Endothelial cell of umbilical vein (primary cell): ENCODE data around the gene ARHGAP42. TPM values are rescaled to one million over a fixed set of nuclear protein-coding genes. Genes with fewer than 3 reads are reported as not detected.

Experiments
- BruUV-seq: library from RNA; stranded (reverse); fragments of 400-500 nt; replicated peaks from 2 replicates; lab custom pipeline; 2021; lab: Mats Ljungman, UMichigan
- CTCF ChIA-PET: fragments of 300-600, 350-600 bp; sonication (Branson Sonifier 250); formaldehyde crosslinking; loops from one replicate; lab custom pipeline; 2021; ENCODE audit warnings: antibody characterized with exemption, inconsistent platforms; lab: Charles Lee
- POLR2A ChIA-PET: fragments of 300-600, 350-600 bp; sonication (Branson Sonifier 250); formaldehyde crosslinking; loops from one replicate; lab custom pipeline; 2021; ENCODE audit warnings: antibody characterized with exemption, inconsistent platforms; lab: Charles Lee
- DNase-seq: peaks from one replicate; pipeline ENCODE4 v3.0.0-alpha.2; 2011; ENCODE audit warnings: low read depth, low spot score
- FAIRE-seq: peaks from 2 replicates; lab custom pipeline; 2011; peaks lifted over from hg19 to GRCh38; lab: Jason Lieb, UNC
- H2AFZ ChIP-seq: 2 replicates; pipeline ENCODE4 v1.6.0; 2012; ENCODE audit warnings: low read depth, low read length, control low read depth, inconsistent platforms
- H3K27ac ChIP-seq: 2 replicates; pipeline ENCODE4 v1.5.1; 2011; ENCODE audit warnings: low read depth, mild to moderate bottlenecking, control low read depth, low read length, moderate library complexity; ENCODE audit not compliant: insufficient read depth
- H3K27me3 ChIP-seq, 2 experiments: 2 replicates each; pipeline versions ENCODE4 v1.6.0 to v1.6.1; 2011; ENCODE audit warnings: low read length in 2 of 2, mixed read lengths in 1 of 2; ENCODE audit not compliant: control insufficient read depth in 2 of 2, insufficient read depth in 2 of 2
- H3K36me3 ChIP-seq, 2 experiments: 2 replicates in 1 of 2; 3 replicates in 1 of 2; pipeline ENCODE4 v1.5.1; 2011; ENCODE audit warnings: low read length in 2 of 2, mild to moderate bottlenecking in 1 of 2, moderate library complexity in 1 of 2; ENCODE audit not compliant: control insufficient read depth in 2 of 2, insufficient read depth in 2 of 2; ENCODE audit errors: extremely low read depth in 1 of 2
- H3K4me1 ChIP-seq: 3 replicates; pipeline ENCODE4 v1.5.1; 2011; ENCODE audit warnings: mild to moderate bottlenecking, low read length; ENCODE audit not compliant: control insufficient read depth, insufficient read depth; ENCODE audit errors: extremely low read depth
- H3K4me2 ChIP-seq: 2 replicates; pipeline ENCODE4 v1.6.1; 2011; ENCODE audit warnings: low read length, control low read depth, mixed read lengths; ENCODE audit not compliant: insufficient read depth
- H3K4me3 ChIP-seq, 3 experiments: fragments of 200-600 bp in 1 of 3; sonication (generic), shearing (Covaris generic) in 1 of 3; replicated peaks in 1 of 3; 2 replicates each; pipeline ENCODE4 v1.5.1; 2011 to 2016; ENCODE audit warnings: control low read depth in 3 of 3, low read length in 3 of 3, mild to moderate bottlenecking in 2 of 3, inconsistent platforms in 1 of 3, low read depth in 1 of 3, moderate library complexity in 1 of 3; ENCODE audit not compliant: insufficient read depth in 1 of 3
- H3K79me2 ChIP-seq: 2 replicates; pipeline ENCODE4 v1.6.0; 2012; ENCODE audit warnings: low read length, inconsistent platforms; ENCODE audit not compliant: control insufficient read depth, insufficient read depth
- H3K9ac ChIP-seq: replicated peaks from 2 replicates; pipeline ENCODE3; 2011; ENCODE audit warnings: low read length, control low read depth; ENCODE audit not compliant: insufficient read depth; ENCODE audit errors: extremely low read depth
- H3K9me1 ChIP-seq: replicated peaks from 3 replicates; pipeline ENCODE4 v1.6.0; 2011; ENCODE audit warnings: mild to moderate bottlenecking, low read length; ENCODE audit not compliant: control insufficient read depth, insufficient read depth; ENCODE audit errors: extremely low read depth
- H3K9me3 ChIP-seq: replicated peaks from 2 replicates; pipeline ENCODE4 v1.5.1; 2012; ENCODE audit warnings: low read length, inconsistent platforms; ENCODE audit not compliant: control insufficient read depth, insufficient read depth
- H4K20me1 ChIP-seq: replicated peaks from 2 replicates; pipeline ENCODE3; 2011; ENCODE audit warnings: mild to moderate bottlenecking, low read length; ENCODE audit not compliant: control insufficient read depth, insufficient read depth; ENCODE audit errors: extremely low read depth
- EZH2 ChIP-seq: IDR thresholded peaks from 2 replicates; pipeline ENCODE4 v1.6.1; 2012; ENCODE audit warnings: borderline replicate concordance, low read depth, mild to moderate bottlenecking, moderate library complexity, low read length, inconsistent platforms; ENCODE audit not compliant: severe bottlenecking
- FOS ChIP-seq: IDR thresholded peaks from 2 replicates; pipeline ENCODE4 v1.6.1; 2011; ENCODE audit warnings: mild to moderate bottlenecking, low read length, moderate library complexity, borderline replicate concordance; ENCODE audit not compliant: insufficient read depth
- GATA2 ChIP-seq: IDR thresholded peaks from 2 replicates; pipeline ENCODE4 v1.7.0; 2011; ENCODE audit warnings: low read depth, mild to moderate bottlenecking, moderate library complexity, mixed read lengths, low read length; ENCODE audit not compliant: insufficient read length, insufficient read depth
- JUN ChIP-seq: IDR thresholded peaks from 2 replicates; pipeline ENCODE4 v1.6.1; 2011; ENCODE audit warnings: borderline replicate concordance, low read depth; ENCODE audit not compliant: insufficient read length, insufficient read depth
- MYC ChIP-seq: IDR thresholded peaks from one replicate; pipeline ENCODE4 v1.6.1; 2011; ENCODE audit warnings: mild to moderate bottlenecking, low read depth, low read length
- POLR2A ChIP-seq: IDR thresholded peaks from 2 replicates; pipeline ENCODE4 v1.6.1; 2012; ENCODE audit warnings: low read depth, mild to moderate bottlenecking, control low read depth, low read length
- POLR2AphosphoS5 ChIP-seq: IDR thresholded peaks from 2 replicates; pipeline ENCODE4 v1.6.1; 2012; ENCODE audit warnings: low read depth, mild to moderate bottlenecking, control low read depth, low read length, moderate library complexity; ENCODE audit not compliant: insufficient read depth
- dilution Hi-C: fragments of 300-500 bp; cut with MboI; formaldehyde crosslinking; loops from one replicate; pipeline ENCODE4 v1.15.0; 2019; ENCODE audit warnings: low sequenced_read_pairs; ENCODE audit not compliant: extremely low pct_ligation_motif_present
- intact Hi-C: fragments of 100-400 bp; cut with micrococcal nuclease; formaldehyde crosslinking; loops from one replicate; pipeline ENCODE4 v1.10.0; 2022
- polyA plus RNA-seq, 4 experiments: library from polyadenylated mRNA; depleted of rRNA in 3 of 4; stranded (reverse) in 3 of 4; unstranded in 1 of 4; fragments of >200 nt; gene quantifications; 2 replicates each; pipeline versions ENCODE4 v1.2.1 to v1.2.3, GENCODE V29; 2011 to 2012; ENCODE audit warnings: missing spikeins in 1 of 4
- total RNA-seq: library from RNA; stranded (reverse); gene quantifications from 2 replicates; pipeline ENCODE4 v1.2.3, GENCODE V29; 2021
- TF ChIP-seq, protein P1 (sequence below), 2 donors: IDR thresholded peaks; 1 replicate in 1 of 2; 2 replicates in 1 of 2; pipeline ENCODE4 v1.5.1; 2011; ENCODE audit warnings: low read length in 2 of 2, mild to moderate bottlenecking in 2 of 2, moderate library complexity in 2 of 2, control low read depth in 1 of 2, inconsistent platforms in 1 of 2, low read depth in 1 of 2; ENCODE audit not compliant: insufficient read depth in 1 of 2; ENCODE audit errors: extremely low read depth in 1 of 2
- TF ChIP-seq, protein P2 (sequence below): IDR thresholded peaks from 2 replicates; pipeline ENCODE4 v1.6.1; 2011; ENCODE audit not compliant: insufficient read depth, insufficient read length

The ARHGAP42 gene
- total and polyA plus RNA-seq, 2 donors (not counting 3 experiments of a cell fraction or from before 2014, with no cell fraction given), result 1.8 to 2.4 TPM

DNA sequence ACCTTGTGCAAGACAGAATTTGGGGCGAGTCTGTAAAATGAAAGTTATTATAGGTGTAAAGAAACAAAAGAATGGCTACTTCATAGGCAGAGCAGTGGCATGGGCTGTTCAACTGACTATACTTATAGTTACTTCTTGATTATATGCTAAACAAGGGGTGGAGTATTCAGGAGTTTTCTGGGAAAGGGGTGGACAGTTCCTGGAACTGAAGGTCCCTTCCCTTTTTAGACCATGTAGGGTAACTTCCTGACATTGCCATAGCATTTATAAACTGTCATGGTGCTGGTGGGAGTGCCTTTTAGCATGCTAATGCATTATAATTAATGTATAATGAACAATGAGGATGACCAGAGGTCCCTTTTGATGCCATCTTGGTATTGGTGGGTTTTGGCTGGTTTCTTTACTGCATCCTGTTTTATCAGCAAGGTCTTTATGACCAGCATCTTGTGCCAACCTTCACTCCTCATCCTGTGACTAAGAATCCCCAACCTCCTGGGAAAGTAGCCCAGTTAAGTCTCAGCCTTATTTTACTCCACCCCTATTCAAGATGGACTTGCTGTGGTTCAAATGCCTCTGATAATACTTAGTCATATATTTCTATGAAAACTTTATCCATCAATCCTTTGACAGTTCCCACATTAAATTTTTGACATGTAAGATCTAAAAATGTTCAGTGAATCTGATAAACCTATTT lies 118.6 kb downstream of the ARHGAP42 start:
- TF ChIP-seq JUN (no peak), POLR2A (no peak), POLR2AphosphoS5 (no peak), EZH2 (no peak), FOS (no peak), MYC (no peak), GATA2 (no peak)
- TF ChIP-seq, protein P1, sequence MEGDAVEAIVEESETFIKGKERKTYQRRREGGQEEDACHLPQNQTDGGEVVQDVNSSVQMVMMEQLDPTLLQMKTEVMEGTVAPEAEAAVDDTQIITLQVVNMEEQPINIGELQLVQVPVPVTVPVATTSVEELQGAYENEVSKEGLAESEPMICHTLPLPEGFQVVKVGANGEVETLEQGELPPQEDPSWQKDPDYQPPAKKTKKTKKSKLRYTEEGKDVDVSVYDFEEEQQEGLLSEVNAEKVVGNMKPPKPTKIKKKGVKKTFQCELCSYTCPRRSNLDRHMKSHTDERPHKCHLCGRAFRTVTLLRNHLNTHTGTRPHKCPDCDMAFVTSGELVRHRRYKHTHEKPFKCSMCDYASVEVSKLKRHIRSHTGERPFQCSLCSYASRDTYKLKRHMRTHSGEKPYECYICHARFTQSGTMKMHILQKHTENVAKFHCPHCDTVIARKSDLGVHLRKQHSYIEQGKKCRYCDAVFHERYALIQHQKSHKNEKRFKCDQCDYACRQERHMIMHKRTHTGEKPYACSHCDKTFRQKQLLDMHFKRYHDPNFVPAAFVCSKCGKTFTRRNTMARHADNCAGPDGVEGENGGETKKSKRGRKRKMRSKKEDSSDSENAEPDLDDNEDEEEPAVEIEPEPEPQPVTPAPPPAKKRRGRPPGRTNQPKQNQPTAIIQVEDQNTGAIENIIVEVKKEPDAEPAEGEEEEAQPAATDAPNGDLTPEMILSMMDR (IDR thresholded peaks at IDR 0.05; ENCODE audit: extremely low read depth in 1 of 2, insufficient read depth in 1 of 2, low read depth in 1 of 2, low read length in 2 of 2), result no peak
- TF ChIP-seq, protein P2, sequence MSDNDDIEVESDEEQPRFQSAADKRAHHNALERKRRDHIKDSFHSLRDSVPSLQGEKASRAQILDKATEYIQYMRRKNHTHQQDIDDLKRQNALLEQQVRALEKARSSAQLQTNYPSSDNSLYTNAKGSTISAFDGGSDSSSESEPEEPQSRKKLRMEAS, result no peak
- Histone ChIP-seq H3K4me1 (peaks cover 14% of the 10 kb centered on the region), H4K20me1 (no peaks in the 10 kb centered on the region), H2AFZ (no peak overlapping the region), H3K27me3 (no peaks in the 10 kb centered on the region), H3K9me1 (no peaks in the 10 kb centered on the region), H3K9me3 (no peaks in the 10 kb centered on the region), H3K27ac (no peak overlapping the region), H3K4me2 (no peak overlapping the region), H3K79me2 (no peaks in the 10 kb centered on the region), H3K36me3 (no peaks in the 10 kb centered on the region), H3K4me3 (no peak overlapping the region), H3K9ac (no peak overlapping the region)
- dilution Hi-C loops, result no loop called here
- POLR2A ChIA-PET, result no interaction called here
- no peak for DNase-seq
- no TSS peak for BruUV-seq
- CTCF ChIA-PET, result no interaction called here
- FAIRE-seq, result no peak
- intact Hi-C loops, result no loop called here
